Neural progenitor cell (in vitro differentiated cells): ENCODE results near the gene MYORG.

Source experiments
- EZH2 ChIP-seq: fragments of 200-600 bp; sonication (generic); IDR thresholded peaks from 2 replicates; pipeline ENCODE4 v1.6.1; 2017; ENCODE audit warnings: antibody characterized with exemption, mild to moderate bottlenecking, moderate library complexity
- TF ChIP-seq, protein P1 (sequence below): fragments of 200-600 bp; sonication (generic); IDR thresholded peaks from 2 replicates; pipeline ENCODE4 v1.5.1; 2017; ENCODE audit warnings: antibody characterized with exemption, mild to moderate bottlenecking

DNA sequence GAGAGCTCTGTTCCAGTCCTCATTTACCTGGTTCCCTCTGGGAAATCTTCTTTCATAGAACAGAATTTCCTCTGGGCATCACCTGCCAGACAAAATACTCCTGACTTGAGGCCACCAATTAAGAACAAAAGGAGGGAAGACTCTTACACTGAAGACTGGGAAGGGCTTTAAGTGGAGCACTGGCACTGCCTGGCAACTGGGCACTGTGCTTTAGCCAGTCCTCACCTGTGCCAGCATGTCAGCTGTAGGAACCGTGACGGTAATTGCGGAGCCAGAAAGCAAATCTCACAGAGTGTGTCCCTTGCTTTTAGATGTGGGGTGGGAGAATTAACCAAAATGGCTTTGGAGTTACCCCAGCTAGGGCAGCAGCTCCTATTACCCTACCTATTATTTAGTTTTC lies 41.0 kb upstream of the MYORG start:
- TF ChIP-seq, protein P1, sequence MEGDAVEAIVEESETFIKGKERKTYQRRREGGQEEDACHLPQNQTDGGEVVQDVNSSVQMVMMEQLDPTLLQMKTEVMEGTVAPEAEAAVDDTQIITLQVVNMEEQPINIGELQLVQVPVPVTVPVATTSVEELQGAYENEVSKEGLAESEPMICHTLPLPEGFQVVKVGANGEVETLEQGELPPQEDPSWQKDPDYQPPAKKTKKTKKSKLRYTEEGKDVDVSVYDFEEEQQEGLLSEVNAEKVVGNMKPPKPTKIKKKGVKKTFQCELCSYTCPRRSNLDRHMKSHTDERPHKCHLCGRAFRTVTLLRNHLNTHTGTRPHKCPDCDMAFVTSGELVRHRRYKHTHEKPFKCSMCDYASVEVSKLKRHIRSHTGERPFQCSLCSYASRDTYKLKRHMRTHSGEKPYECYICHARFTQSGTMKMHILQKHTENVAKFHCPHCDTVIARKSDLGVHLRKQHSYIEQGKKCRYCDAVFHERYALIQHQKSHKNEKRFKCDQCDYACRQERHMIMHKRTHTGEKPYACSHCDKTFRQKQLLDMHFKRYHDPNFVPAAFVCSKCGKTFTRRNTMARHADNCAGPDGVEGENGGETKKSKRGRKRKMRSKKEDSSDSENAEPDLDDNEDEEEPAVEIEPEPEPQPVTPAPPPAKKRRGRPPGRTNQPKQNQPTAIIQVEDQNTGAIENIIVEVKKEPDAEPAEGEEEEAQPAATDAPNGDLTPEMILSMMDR, result no peak
- no peak for TF ChIP-seq EZH2
